Heart right ventricle (tissue), 16 donors: ENCODE results near the gene LDLRAD4. TPM values are rescaled to one million over a fixed set of nuclear protein-coding genes. Genes with fewer than 3 reads are reported as not detected.

Source experiments
- ATAC-seq, 8 donors: fragments of 200-7000 bp; cut with Tn5 transposase; one replicate each; pipeline ENCODE4 v1.9.1; 2020; ENCODE audit warnings: mild to moderate bottlenecking in 8 of 8, moderate library complexity in 8 of 8, moderate number of reproducible peaks in 1 of 8
- DNase-seq, 2 donors: peaks; one replicate each; pipeline ENCODE4 v3.0.0-alpha.2; 2020
- H3K27ac ChIP-seq, 10 donors: fragments of 200-600 bp; sonication (generic) in 2 of 10; one replicate each; pipeline versions ENCODE4 v1.5.0 to v1.8.0; 2020 to 2022; ENCODE audit warnings: mild to moderate bottlenecking in 3 of 10
- H3K27me3 ChIP-seq, 7 donors: fragments of 200-600 bp; one replicate each; pipeline ENCODE4 v1.8.0; 2021 to 2022; ENCODE audit warnings: mild to moderate bottlenecking in 2 of 7
- H3K36me3 ChIP-seq, 9 donors: fragments of 200-600 bp; sonication (generic) in 1 of 9; one replicate each; pipeline versions ENCODE4 v1.5.0 to v1.8.0; 2020 to 2022; ENCODE audit warnings: mild to moderate bottlenecking in 2 of 9
- H3K4me1 ChIP-seq, 9 donors: fragments of 200-600 bp; sonication (generic) in 1 of 9; one replicate each; pipeline versions ENCODE4 v1.5.0 to v1.8.0; 2020 to 2022; ENCODE audit warnings: mild to moderate bottlenecking in 4 of 9
- H3K4me3 ChIP-seq, 10 donors: fragments of 200-600 bp; sonication (generic) in 2 of 10; one replicate each; pipeline versions ENCODE4 v1.5.0 to v1.8.0; 2020 to 2022; ENCODE audit warnings: mild to moderate bottlenecking in 7 of 10, moderate library complexity in 2 of 10
- H3K9me3 ChIP-seq, 11 donors: fragments of 200-600 bp in 10 of 11; sonication (generic) in 2 of 11; one replicate each; pipeline versions ENCODE4 v1.5.0 to v1.8.0; 2013 to 2022; ENCODE audit warnings: mild to moderate bottlenecking in 2 of 11, control low read depth in 1 of 11, moderate library complexity in 1 of 11
- WGBS, 2 donors: extraction: QIAGEN DNeasy Blood & Tissue Kit; methylation state at CpG; one replicate each; pipeline ENCODE4 v1.1.7; 2013; ENCODE audit warnings: inconsistent platforms in 1 of 2; 5-methylcytosine and 5-hydroxymethylcytosine counted together
- intact Hi-C, 10 donors: fragments of 100-400 bp; cut with DNase I; formaldehyde crosslinking; loops; one replicate each; pipeline versions ENCODE4 v1.11.1 to v1.14.2; 2022
- polyA plus RNA-seq, 2 donors: library from polyadenylated mRNA; stranded (reverse); fragments of 200-250 nt; gene quantifications; one replicate each; pipeline ENCODE4 v1.2.3, GENCODE V29; 2013
- total RNA-seq, 10 donors: library from RNA; stranded (reverse); fragmentation: NEBNext Ultra II Directional in 3 of 10; extraction: Animal tissue kit (Norgen Biotek cat#: 25700) in 3 of 10; gene quantifications; one replicate each; pipeline versions ENCODE4 v1.2.1 to v1.2.4, GENCODE V29; 2021 to 2023
- TF ChIP-seq, protein P1 (sequence below), 9 donors: fragments of 200-600 bp; sonication (generic) in 2 of 9; IDR thresholded peaks; one replicate each; pipeline versions ENCODE4 v1.5.0 to v1.8.0; 2021 to 2022; ENCODE audit warnings: antibody characterized with exemption in 9 of 9, mild to moderate bottlenecking in 5 of 9, moderate library complexity in 1 of 9
- donor health status: Arrhythmogenic right ventricular cardiomyopathy.
- donor health status: ischemic (EF 13 %, LVEDD 7.1; RV severe dilation, severe dysfunction).
- donor health status: healthy with polysubstance abuse.
- donor health status: DM: no; HTN: yes; CAD: no.
- donor health status: DM: no; HTN: no; CAD: no.
- donor health status: ischemic (EF 25% LVEDD 6.9; RV normal size, moderate dysfunction).
- donor health status: ischemic (EF 25% LVEDD 5.7; RV mildly dilated, moderate dysfunction).
- donor health status: healthy.
- donor health status: DM: yes; HTN: yes; CAD: no.
- donor health status: Ischemic cardiomyopathy.
- donor health status: ischemic (EF 35%, LVEDD 5.7; RV mildly dilated, moderate dysfunction).
- donor health status: nonischemic (EF 11% LVEDD 7.7; RV severe dilation, severe dysfunction).
- donor health status: DM: yes; HTN: yes; CAD: no.
- donor health status: PGD.
- donor health status: ischemic (EF 29% LVEDD 5.4; RV normal size, mild dysfunction).
- donor health status: nonischemic (EF 23%, LVEDD 6.1; RV moderate dilation, normal function).

Gene LDLRAD4
- total and polyA plus RNA-seq, 12 donors: 5.4 to 74.6 (median 34.6) TPM

DNA sequence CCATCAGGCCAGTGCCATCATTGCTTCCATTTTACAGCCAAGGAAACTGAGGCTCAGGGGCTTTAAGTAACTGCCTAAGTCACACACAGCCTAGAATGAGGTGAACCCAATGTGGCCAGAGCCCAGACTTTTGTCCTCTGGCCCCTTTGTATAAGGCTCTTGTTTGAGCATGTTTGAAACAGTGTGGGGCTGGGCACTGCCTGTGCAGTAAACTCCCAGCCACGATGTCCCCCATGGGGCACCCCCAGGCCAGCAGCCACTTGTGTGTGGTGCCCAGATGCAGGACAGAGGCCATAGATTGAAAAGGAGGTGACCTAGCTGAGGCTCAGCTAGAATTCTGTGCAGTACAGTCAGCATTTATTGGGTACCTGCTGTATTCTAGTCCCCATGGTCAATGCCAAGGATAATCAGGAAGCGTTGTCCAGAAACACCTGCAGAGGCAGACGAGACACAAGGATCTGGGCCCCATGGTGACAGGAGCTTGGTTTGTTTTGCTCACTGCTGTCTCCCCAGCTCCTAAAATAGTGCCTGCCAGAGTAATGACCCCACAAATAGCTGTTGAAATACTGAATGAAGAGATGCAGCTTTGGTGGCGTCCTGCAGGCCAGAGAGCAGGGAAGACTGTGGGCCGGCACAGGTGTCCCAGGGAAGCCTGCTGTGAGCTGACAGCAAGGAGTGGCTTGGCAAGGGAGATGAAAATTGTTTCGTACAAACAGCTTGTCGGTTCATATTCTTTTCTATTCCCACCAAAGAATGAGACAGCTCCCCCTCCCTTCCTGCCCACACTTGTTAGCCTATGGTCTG, 160.7 kb downstream of the LDLRAD4 start:
- Histone ChIP-seq H3K27ac (peak overlapping the region in 6 of 10 donors; percentile 31 to 90 (median 62)), H3K4me3 (no peak overlapping the region), H3K27me3 (no peaks in the 10 kb centered on the region), H3K4me1 (peaks cover 18 to 97% (median 76%) of the 10 kb centered on the region in 9 donors), H3K9me3 (no peaks in the 10 kb centered on the region), H3K36me3 (no peaks in the 10 kb centered on the region)
- intact Hi-C loops: loop anchor here in 5 of 10 donors (5.0 to 10.0 kb wide), 6 partner anchors 74 to 164 kb away; partner anchors contain the start of gene LDLRAD4 (in 3 of the 5)
- WGBS, 2 donors: 41 to 51% methylated on average over 7 of the region's 7 CpGs
- ATAC-seq: peak in 4 of 8 donors; percentile 9 to 41 (median 29)
- DNase-seq: no peak
- TF ChIP-seq, protein P1, sequence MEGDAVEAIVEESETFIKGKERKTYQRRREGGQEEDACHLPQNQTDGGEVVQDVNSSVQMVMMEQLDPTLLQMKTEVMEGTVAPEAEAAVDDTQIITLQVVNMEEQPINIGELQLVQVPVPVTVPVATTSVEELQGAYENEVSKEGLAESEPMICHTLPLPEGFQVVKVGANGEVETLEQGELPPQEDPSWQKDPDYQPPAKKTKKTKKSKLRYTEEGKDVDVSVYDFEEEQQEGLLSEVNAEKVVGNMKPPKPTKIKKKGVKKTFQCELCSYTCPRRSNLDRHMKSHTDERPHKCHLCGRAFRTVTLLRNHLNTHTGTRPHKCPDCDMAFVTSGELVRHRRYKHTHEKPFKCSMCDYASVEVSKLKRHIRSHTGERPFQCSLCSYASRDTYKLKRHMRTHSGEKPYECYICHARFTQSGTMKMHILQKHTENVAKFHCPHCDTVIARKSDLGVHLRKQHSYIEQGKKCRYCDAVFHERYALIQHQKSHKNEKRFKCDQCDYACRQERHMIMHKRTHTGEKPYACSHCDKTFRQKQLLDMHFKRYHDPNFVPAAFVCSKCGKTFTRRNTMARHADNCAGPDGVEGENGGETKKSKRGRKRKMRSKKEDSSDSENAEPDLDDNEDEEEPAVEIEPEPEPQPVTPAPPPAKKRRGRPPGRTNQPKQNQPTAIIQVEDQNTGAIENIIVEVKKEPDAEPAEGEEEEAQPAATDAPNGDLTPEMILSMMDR (IDR thresholded peaks at IDR 0.05): no peak

DNA sequence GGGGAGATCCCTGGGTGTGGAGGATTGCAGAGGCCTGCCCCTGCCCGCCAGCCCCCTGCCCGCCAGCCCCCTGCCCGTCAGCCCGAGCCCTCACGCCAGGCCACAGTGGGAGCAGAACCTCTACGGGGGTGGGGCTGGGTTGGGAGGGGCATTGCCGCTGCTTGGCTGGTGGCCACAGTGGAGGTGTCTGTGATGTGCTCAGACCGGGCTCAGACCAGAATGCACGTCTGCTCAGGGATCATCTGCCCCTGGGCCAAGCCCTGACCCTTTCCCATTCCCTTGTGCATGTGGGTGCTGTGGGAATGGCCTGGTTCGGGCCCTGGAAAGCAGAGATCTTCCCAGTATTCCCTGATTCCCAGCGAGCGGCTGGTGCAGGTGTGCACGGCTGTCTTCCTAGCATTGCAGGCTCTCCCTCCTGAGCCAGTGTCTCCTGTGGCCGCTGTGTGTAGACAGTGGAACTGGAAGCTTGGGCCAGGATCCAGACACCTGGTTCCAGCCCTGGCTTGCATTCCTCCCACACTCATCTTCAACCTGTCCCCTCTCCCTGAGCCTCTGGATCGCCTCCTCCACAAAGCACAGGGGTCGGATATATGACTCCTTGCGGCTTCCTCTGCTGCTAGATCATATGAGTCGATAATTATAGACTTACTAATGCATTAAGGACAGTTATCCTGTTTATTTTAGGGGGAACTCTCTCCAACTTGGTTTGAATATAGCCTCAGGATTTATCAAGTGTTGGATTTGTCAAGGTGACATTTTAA, 161.6 kb downstream of the LDLRAD4 start:
- intact Hi-C loops: loop anchor here in 6 of 10 donors (5.0 to 10.0 kb wide), 12 partner anchors 42 to 235 kb away; partner anchors contain the start of gene LDLRAD4 (in 3 of the 6)
- peak in 1 of 2 donors; percentile 58 for DNase-seq
- WGBS, 2 donors: 51 to 61% methylated on average over 17 to 18 of the region's 18 CpGs
- Histone ChIP-seq H3K4me1 (peaks cover 18 to 88% (median 69%) of the 10 kb centered on the region in 9 donors), H3K9me3 (no peaks in the 10 kb centered on the region), H3K4me3 (no peak overlapping the region), H3K27me3 (no peaks in the 10 kb centered on the region), H3K36me3 (no peaks in the 10 kb centered on the region), H3K27ac (peak overlapping the region in 8 of 10 donors; percentile 11 to 90 (median 46))
- TF ChIP-seq, protein P1 (IDR thresholded peaks at IDR 0.05): no peak
- peak in 4 of 8 donors; percentile 6 to 45 (median 24) for ATAC-seq

DNA sequence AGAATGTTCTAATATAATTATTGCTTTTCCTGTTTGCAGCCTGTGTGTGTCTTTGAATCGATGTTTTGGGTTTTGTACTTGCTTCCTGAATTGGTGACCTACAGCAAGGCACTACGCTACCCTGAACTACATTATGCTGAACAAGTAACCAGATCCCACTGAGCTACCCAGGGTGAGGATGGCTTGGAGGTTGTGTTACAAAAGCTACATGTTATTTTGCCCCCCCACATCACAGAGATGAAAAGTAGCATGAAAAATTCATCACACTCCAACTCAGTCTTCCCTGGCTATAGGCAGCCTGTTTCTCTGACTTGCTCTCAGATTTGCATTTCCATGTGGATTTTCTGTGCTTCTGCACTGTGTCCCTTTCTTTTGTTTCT, 162.1 kb downstream of the LDLRAD4 start:
- H3K4me3 ChIP-seq: no peak overlapping the region
- WGBS, 2 donors: 71% methylated on average over 2 of the region's 2 CpGs
- H3K27ac ChIP-seq: peak overlapping the region in 4 of 10 donors; percentile 65 to 90 (median 86)
- intact Hi-C loops: loop anchor here in 3 of 10 donors (5.0 to 10.0 kb wide), 6 partner anchors 42 to 234 kb away; no protein-coding TSS in a partner anchor
- peaks cover 15 to 83% (median 65%) of the 10 kb centered on the region in 9 donors for H3K4me1 ChIP-seq
- no peak for DNase-seq
- no peaks in the 10 kb centered on the region for H3K9me3 ChIP-seq
- no peaks in the 10 kb centered on the region for H3K27me3 ChIP-seq
- ATAC-seq: no peak
- no peaks in the 10 kb centered on the region for H3K36me3 ChIP-seq
- TF ChIP-seq, protein P1 (IDR thresholded peaks at IDR 0.05): no peak

DNA sequence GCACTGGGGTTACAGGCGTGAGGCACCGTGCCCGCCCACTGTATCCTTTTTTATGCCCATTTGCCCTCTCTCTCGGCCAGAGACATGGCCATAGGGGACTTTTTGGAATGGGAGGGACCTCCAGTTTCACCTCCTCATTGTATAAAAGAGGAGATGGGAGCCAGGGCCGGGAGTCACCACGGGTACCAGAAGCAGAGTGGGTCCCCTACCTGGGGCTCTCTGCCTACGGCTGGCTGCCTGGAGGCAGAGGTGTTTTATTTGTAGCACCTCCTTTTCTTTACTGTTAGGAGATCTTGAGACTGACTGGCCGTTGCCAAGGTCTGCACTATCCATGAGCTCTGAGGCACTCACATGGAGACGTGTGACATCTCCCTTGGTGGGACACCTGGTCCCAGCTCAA, 162.8 kb downstream of the LDLRAD4 start:
- intact Hi-C loops: loop anchor here in 3 of 10 donors (5.0 to 10.0 kb wide), 6 partner anchors 41 to 233 kb away; no protein-coding TSS in a partner anchor
- peak overlapping the region in 3 of 10 donors; percentile 33 to 45 (median 43) for H3K4me3 ChIP-seq
- no peaks in the 10 kb centered on the region for H3K9me3 ChIP-seq
- 89 to 92% methylated on average over 9 of the region's 9 CpGs for WGBS, 2 donors
- H3K36me3 ChIP-seq: no peaks in the 10 kb centered on the region
- H3K27ac ChIP-seq: peak overlapping the region; percentile 74 to 92 (median 82)
- ATAC-seq: peak in 1 of 8 donors; percentile 5
- H3K4me1 ChIP-seq: peaks cover 15 to 81% (median 62%) of the 10 kb centered on the region in 9 donors
- TF ChIP-seq, protein P1 (IDR thresholded peaks at IDR 0.05): no peak
- H3K27me3 ChIP-seq: no peaks in the 10 kb centered on the region
- DNase-seq: no peak
